Activated CD4-positive, alpha-beta T cell treated with anti-CD3 and anti-CD28 coated beads, Interleukin-10, Interleukin-2, amounts not matched to agents 100 ng/mL and 50 ng/mL, durations not matched to agents 16 hours and 8 hours (primary cell): ENCODE measurements around the gene PHIP.

ENCODE experiments used
- DNase-seq: peaks from one replicate; pipeline ENCODE4 v3.0.0-alpha.2; 2020

The PHIP gene

GRCh38 chr6:79066828-79067227 lies 11.2 kb downstream of the PHIP start:
- DNase-seq = no peak

- no peak for DNase-seq
Measured at GRCh38 chr6:79066330-79066729, 11.7 kb downstream of the PHIP start.

DNA sequence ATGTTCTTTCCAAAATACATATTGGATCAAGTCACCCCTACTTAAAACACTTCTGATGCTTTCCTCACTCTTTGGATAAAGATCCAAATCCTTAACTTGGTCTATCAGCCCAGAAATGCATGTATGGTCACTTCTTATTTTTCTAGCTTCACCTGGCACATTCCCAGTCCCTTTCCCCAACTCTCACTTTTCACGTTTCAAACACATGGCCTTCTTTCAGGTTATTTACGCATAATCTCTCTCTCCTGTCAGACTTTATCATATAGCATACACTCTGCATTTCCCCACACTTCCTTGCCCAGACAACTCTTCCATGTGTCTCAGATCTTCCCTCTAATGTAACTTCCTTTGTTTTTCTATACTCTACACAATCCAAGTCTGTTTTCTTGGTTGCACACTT lies 12.8 kb downstream of the PHIP start:
- no peak for DNase-seq

GRCh38 chr6:79064635-79065034 lies 13.4 kb downstream of the PHIP start:
- no peak for DNase-seq

- DNase-seq = no peak
Measured at GRCh38 chr6:79062708-79063107, 15.3 kb downstream of the PHIP start.

GRCh38 chr6:79057746-79058145 lies 20.3 kb downstream of the PHIP start:
- DNase-seq = no peak

DNA sequence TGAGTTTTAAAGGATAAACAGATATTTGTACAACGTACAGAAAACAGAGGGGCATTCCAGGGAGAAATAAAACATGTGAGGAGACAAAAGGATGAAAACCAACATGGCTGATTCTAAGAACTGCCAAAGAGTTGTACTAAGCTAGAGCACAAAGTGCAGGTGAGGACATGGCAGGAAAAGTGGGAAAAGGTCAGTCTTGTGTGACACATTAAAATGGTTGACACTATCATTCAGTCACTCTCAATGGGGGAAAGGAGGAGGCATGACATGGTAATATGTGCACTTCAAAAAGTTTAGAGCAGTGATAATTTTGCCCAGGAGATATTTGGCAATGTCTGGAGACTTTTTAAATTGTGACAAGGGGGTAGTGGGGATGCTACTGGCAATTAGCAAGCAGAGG lies 21.8 kb downstream of the PHIP start:
- DNase-seq = no peak

DNA sequence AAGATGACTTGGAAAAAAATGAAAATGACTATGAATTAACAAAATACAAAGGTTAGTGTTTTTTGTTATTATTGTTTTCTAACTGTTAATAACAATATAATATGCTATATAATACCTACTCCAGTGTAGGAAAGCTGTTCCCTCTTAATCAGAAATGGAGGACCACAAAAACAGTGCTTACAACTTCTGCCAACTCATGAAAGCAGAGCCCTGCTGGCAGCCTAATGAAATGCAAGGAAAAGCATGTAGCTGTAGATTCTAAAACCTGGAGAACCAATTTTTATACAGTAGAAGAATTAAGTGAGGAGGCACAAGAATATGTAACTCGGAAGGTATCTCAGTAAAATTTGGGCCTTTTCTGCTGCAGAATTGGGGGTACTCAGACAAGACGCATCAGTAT lies 29.4 kb downstream of the PHIP start:
- DNase-seq = no peak

- no peak for DNase-seq
Measured at GRCh38 chr6:79047072-79047471, 31.0 kb downstream of the PHIP start.

DNA sequence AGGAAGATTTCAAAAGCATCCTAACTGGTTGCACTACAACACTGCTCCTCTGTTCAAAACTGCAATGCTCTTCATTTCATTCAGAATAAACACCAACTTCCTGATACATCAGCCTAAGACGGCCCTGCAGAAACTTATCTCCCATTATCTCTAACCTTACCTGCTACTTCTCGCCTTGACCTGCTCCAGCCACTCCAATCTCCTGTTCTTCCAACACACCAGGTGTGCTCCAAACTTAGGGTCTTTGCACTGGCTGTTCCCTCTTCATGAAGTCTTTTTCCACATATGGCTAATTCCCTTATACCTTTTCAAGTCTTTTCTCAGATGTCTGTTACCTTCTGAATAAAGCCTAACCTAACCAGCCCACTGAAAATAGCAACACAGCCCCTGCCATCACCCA lies 32.1 kb downstream of the PHIP start:
- no peak for DNase-seq

DNA sequence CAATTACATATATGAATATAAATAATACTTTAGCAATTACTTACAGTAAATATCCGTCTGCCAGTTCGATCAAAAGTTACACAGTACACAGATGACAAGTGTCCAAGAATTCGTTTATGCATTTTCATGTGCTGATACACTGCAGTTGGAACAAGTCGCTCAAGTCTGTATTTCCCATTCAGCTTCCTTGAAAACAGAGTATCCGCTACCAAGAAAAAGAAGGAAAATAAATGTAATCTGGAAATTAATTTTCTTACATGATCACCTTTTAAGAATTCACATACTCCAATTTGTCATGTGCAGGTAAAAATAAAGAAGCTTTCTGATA lies 35.3 kb downstream of the PHIP start:
- no peak for DNase-seq

GRCh38 chr6:79042088-79042798 lies 35.8 kb downstream of the PHIP start:
- peak; percentile 47 for DNase-seq

DNA sequence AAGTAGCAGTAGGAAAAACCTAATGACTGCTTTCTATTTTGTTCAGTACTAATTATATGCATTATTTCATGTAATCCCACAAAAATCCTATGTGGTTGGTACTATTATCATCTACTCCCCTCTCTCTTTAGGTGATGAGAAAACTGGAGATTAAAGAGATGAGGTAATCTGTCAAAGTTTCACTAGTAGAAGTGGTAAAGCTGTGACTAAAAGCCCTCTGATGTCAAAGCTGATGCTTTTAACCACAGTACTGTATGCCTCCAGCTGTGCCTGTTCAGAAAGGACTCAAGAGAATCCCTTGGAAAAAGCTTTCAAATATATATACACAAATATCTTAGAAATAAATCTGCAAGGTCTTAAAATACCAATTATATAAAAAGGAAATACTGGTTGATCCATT lies 38.0 kb downstream of the PHIP start:
- peak; percentile 61 for DNase-seq

- DNase-seq = no peak
Measured at GRCh38 chr6:79038061-79038460, 40.0 kb downstream of the PHIP start.

- peak; percentile 64 for DNase-seq
Measured at GRCh38 chr6:79034865-79035264, 43.2 kb downstream of the PHIP start.

DNA sequence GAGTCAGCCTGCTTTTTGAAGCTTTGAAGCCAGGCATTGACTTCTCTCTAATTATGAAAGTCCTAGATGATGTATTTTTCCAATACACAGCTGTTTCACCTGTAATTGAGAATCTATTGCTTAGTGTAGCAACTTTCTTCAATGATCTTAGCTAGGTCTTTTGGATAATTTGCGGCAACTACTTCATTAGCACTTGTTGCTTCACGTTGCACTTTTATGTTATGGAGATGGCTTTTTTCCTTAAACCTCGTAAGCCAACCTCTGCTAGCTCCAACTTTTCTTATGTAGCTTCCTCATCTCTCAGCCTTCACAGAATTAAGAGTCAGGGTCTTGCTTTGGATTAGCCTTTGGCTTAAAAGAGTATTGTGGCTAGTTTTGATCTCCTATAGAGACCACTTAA lies 44.8 kb downstream of the PHIP start:
- DNase-seq = no peak

- no peak for DNase-seq
Measured at GRCh38 chr6:79031821-79032590, 46.0 kb downstream of the PHIP start.

GRCh38 chr6:79030511-79030910 lies 47.5 kb downstream of the PHIP start:
- no peak for DNase-seq

DNA sequence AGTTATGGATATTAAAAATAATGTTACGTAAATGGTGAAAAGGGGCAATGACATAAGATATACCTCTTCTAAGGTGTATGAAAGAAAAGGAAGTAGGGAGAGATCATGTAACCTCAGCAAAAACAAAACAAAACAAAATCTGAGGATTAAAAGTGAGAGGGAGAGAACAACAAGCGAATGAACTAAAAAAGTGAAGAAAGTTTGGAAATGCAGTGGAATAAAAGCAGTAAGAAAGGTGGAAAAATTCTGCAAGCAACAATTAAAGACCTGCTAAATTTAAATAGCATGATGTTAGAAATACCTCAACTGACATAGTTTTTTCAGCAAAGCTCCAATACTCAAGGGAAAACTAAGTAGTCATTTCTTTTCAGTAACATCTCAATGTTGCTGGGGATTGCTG lies 48.0 kb downstream of the PHIP start:
- no peak for DNase-seq

- DNase-seq = no peak
Measured at GRCh38 chr6:79028641-79029314, 49.3 kb downstream of the PHIP start.

DNA sequence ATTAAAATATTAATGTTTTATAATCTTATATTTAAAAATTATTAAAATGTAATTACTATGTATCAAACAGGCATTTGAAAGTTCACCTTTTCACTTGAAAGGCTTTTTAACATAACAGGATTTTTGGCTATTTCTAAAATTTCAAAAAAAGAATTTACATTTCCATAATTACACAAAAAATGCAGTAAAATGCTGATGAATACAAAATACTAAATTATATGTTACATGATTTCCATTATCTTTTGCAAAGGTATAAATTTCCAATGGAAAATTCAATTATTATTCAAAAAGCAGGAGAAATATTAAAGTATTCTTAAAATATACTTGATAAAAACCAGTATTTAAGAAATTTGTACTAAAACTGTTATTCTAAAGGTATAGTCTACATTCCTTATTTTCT lies 66.1 kb downstream of the PHIP start:
- DNase-seq = no peak

GRCh38 chr6:79010422-79010821 lies 67.6 kb downstream of the PHIP start:
- no peak for DNase-seq

DNA sequence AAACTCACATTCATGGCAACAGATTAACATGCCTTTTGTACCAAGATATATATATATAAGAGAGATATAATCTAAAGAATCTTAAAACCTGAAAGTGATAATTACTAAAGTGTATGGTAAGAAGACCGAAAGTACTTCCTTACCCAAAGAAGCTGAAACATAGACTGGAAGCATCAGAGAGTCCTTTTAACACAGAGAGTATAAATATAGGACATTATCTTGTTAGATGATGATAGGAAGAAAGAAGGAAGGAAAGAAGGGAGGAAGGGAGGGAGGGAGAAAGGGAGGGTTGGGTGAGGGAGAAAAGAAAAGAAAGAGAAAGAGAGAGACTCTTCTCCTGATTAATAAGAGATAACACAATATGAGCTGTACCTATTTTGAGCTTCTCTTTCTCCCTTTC lies 68.2 kb downstream of the PHIP start:
- no peak for DNase-seq

DNA sequence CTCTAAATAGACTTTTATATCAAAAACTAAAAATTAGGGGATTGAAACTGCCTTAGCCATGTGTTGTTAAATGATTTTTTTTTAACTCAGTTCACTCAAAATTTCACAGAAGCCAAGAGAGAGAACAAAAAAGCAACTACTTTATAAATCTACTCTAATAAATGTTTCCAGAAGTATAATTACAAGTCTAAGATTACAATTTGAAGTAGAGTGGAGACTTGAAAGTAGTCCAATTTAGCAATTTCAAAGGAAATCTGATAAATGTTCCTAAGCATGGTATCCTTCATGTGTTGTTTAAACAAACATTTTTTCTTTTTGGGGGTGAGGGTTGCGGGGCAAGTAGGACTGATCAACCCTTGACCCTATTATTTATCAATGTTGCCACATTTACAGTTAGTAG lies 72.6 kb downstream of the PHIP start:
- DNase-seq = no peak
